ENCODE data around the gene SLC15A2. TPM values are rescaled to one million over a fixed set of nuclear protein-coding genes. Genes with fewer than 3 reads are reported as not detected.
"Not testable (repeated sequence)": the region's sequence is repeated elsewhere in the genome, so short reads cannot be mapped to it uniquely, and the experiment has no call there.

The SLC15A2 gene
- polyA plus RNA-seq (2012; ENCODE audit: missing spikeins) = 3.1 TPM

- TF ChIP-seq POLR2AphosphoS5 (IDR thresholded peaks at IDR 0.05; ENCODE audit: low read depth, low read length) (no peak), TAF1 (IDR thresholded peaks at IDR 0.05; ENCODE audit: borderline replicate concordance, low read depth, low read length) (no peak), POLR2A (IDR thresholded peaks at IDR 0.05; ENCODE audit: low read depth, low read length) (no peak)
- FAIRE-seq = no peak
- no peak for DNase-seq (ENCODE audit: insufficient read length)
These were observed at the start of gene SLC15A2 for GRCh38 chr3:121894301-121894990. Gene SLC15A2, plus strand, starts transcription at chr3:121894401. Its CDS starts 76 bp downstream, at chr3:121894477.

- FAIRE-seq = peak; percentile 63
- DNase-seq (ENCODE audit: insufficient read length) = no peak
- no peak for TF ChIP-seq POLR2AphosphoS5 (IDR thresholded peaks at IDR 0.05; ENCODE audit: low read depth, low read length)
- no peak for TF ChIP-seq POLR2A (IDR thresholded peaks at IDR 0.05; ENCODE audit: low read depth, low read length)
- no peak for TF ChIP-seq TAF1 (IDR thresholded peaks at IDR 0.05; ENCODE audit: borderline replicate concordance, low read depth, low read length)
These were observed 49.3 kb upstream of the SLC15A2 start for GRCh38 chr3:121844892-121845291.

GRCh38 chr3:121852256-121852655 lies 41.9 kb upstream of the SLC15A2 start:
- DNase-seq (ENCODE audit: insufficient read length) (no peak), FAIRE-seq (peak; percentile 40)
- TF ChIP-seq POLR2A (IDR thresholded peaks at IDR 0.05; ENCODE audit: low read depth, low read length) = no peak
- no peak for TF ChIP-seq POLR2AphosphoS5 (IDR thresholded peaks at IDR 0.05; ENCODE audit: low read depth, low read length)
- TF ChIP-seq TAF1 (IDR thresholded peaks at IDR 0.05; ENCODE audit: borderline replicate concordance, low read depth, low read length) = no peak

- FAIRE-seq = peak; percentile 67
These were observed 38.6 kb upstream of the SLC15A2 start for GRCh38 chr3:121855555-121855954.

GRCh38 chr3:121857778-121858177 lies 36.4 kb upstream of the SLC15A2 start:
- not testable (repeated sequence) for FAIRE-seq; DNase-seq (ENCODE audit: insufficient read length)

More at GRCh38 chr3:121855555-121855954, 38.6 kb upstream of the SLC15A2 start:
- TF ChIP-seq TAF1 (IDR thresholded peaks at IDR 0.05; ENCODE audit: borderline replicate concordance, low read depth, low read length) (no peak), POLR2A (IDR thresholded peaks at IDR 0.05; ENCODE audit: low read depth, low read length) (no peak), POLR2AphosphoS5 (IDR thresholded peaks at IDR 0.05; ENCODE audit: low read depth, low read length) (no peak)
- DNase-seq (ENCODE audit: insufficient read length) = no peak

GRCh38 chr3:121863247-121863646 lies 31.0 kb upstream of the SLC15A2 start:
- not testable (repeated sequence) for DNase-seq (ENCODE audit: insufficient read length); FAIRE-seq

GRCh38 chr3:121863801-121864200 lies 30.4 kb upstream of the SLC15A2 start:
- TF ChIP-seq POLR2AphosphoS5 (IDR thresholded peaks at IDR 0.05; ENCODE audit: low read depth, low read length) (no peak), POLR2A (IDR thresholded peaks at IDR 0.05; ENCODE audit: low read depth, low read length) (no peak), TAF1 (IDR thresholded peaks at IDR 0.05; ENCODE audit: borderline replicate concordance, low read depth, low read length) (no peak)
- no peak for DNase-seq (ENCODE audit: insufficient read length)
- FAIRE-seq = peak; percentile 38

DNA sequence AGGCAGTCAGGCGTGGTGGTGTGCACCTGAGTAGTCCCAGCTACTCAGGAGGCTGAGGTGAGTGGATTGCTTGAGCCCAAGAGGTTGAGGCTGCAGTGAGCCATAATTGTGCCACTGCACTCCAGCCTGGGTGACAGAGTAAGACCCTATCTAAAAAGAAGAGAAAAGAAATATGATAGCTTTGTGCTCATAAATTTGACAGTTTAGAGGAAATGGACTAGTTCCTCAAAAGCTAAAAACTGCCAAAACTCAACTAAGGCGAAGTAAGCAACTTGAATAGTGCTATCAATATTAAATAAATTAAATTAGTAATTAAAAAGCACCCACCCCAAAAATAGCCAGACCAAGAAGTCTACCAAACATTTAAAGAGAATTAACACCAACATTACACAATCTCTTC lies 24.5 kb upstream of the SLC15A2 start:
- FAIRE-seq (no peak), DNase-seq (ENCODE audit: insufficient read length) (no peak)
- TF ChIP-seq POLR2A (IDR thresholded peaks at IDR 0.05; ENCODE audit: low read depth, low read length) = no peak
- no peak for TF ChIP-seq TAF1 (IDR thresholded peaks at IDR 0.05; ENCODE audit: borderline replicate concordance, low read depth, low read length)
- TF ChIP-seq POLR2AphosphoS5 (IDR thresholded peaks at IDR 0.05; ENCODE audit: low read depth, low read length) = no peak

- no peak for TF ChIP-seq POLR2A (IDR thresholded peaks at IDR 0.05; ENCODE audit: low read depth, low read length)
- TF ChIP-seq POLR2AphosphoS5 (IDR thresholded peaks at IDR 0.05; ENCODE audit: low read depth, low read length) = no peak
- TF ChIP-seq TAF1 (IDR thresholded peaks at IDR 0.05; ENCODE audit: borderline replicate concordance, low read depth, low read length) = no peak
- DNase-seq (ENCODE audit: insufficient read length) (no peak), FAIRE-seq (no peak)
These were observed 23.5 kb upstream of the SLC15A2 start for GRCh38 chr3:121870717-121871116.

DNA sequence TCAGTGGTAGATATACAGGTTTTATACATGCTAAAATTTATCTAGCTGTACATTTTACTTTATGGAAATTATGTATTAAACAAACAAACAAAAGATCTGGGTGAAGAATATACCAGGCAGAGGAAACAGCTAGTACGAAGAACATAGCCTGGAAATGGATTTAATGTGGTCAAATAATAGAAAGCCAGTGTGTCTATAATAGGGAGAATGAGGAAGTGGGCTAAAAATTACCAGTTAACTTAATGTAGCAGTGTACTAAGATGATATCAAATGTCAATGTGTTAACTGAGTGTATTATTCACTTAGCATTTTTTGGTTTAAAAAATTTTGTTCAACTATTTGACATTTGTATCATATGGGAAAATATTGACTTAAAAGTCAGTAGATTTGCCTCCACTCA lies 22.8 kb upstream of the SLC15A2 start:
- TF ChIP-seq TAF1 (IDR thresholded peaks at IDR 0.05; ENCODE audit: borderline replicate concordance, low read depth, low read length) (no peak), POLR2A (IDR thresholded peaks at IDR 0.05; ENCODE audit: low read depth, low read length) (no peak), POLR2AphosphoS5 (IDR thresholded peaks at IDR 0.05; ENCODE audit: low read depth, low read length) (no peak)
- FAIRE-seq (no peak), DNase-seq (ENCODE audit: insufficient read length) (no peak)

DNA sequence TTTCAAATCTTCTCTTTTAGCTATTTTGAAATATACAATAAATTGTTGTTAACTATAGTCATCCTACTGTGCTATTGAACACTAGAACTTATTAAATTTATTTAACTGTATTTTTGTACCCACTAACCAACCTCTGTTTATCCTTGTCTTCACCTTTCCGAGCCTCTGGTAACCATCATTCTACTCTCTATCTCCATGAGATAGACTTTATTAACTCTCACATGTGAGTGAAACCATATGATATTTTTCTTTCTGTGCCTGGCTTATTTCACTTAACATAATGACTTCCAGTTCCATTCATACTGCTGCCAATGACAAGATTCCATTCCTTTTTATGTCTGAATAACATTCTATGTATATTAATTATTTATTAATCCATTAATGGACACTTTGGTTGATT lies 15.8 kb upstream of the SLC15A2 start:
- DNase-seq (ENCODE audit: insufficient read length) = no peak
- TF ChIP-seq TAF1 (IDR thresholded peaks at IDR 0.05; ENCODE audit: borderline replicate concordance, low read depth, low read length) (no peak), POLR2A (IDR thresholded peaks at IDR 0.05; ENCODE audit: low read depth, low read length) (no peak), POLR2AphosphoS5 (IDR thresholded peaks at IDR 0.05; ENCODE audit: low read depth, low read length) (no peak)
- FAIRE-seq = no peak

GRCh38 chr3:121883507-121883906 lies 10.7 kb upstream of the SLC15A2 start:
- FAIRE-seq = no peak
- TF ChIP-seq POLR2AphosphoS5 (IDR thresholded peaks at IDR 0.05; ENCODE audit: low read depth, low read length) (no peak), TAF1 (IDR thresholded peaks at IDR 0.05; ENCODE audit: borderline replicate concordance, low read depth, low read length) (no peak), POLR2A (IDR thresholded peaks at IDR 0.05; ENCODE audit: low read depth, low read length) (no peak)

GRCh38 chr3:121885386-121885785 lies 8.8 kb upstream of the SLC15A2 start:
- FAIRE-seq = no peak
- TF ChIP-seq POLR2AphosphoS5 (IDR thresholded peaks at IDR 0.05; ENCODE audit: low read depth, low read length) (no peak), TAF1 (IDR thresholded peaks at IDR 0.05; ENCODE audit: borderline replicate concordance, low read depth, low read length) (no peak)
- DNase-seq (ENCODE audit: insufficient read length) = no peak

More at GRCh38 chr3:121883507-121883906, 10.7 kb upstream of the SLC15A2 start:
- no peak for DNase-seq (ENCODE audit: insufficient read length)
